GM12878 (cell line): ENCODE results near the gene BEGAIN.

ENCODE experiments used
- CBX5 ChIP-seq: sonication (generic); IDR thresholded peaks from 2 replicates; pipeline ENCODE4 v1.6.1; 2016; ENCODE audit warnings: low read depth, moderate library complexity, mild to moderate bottlenecking, inconsistent platforms
- EZH2 ChIP-seq: IDR thresholded peaks from 2 replicates; pipeline ENCODE4 v1.6.1; 2012; ENCODE audit warnings: low read depth, mild to moderate bottlenecking, control low read depth, inconsistent platforms, low read length, borderline replicate concordance; ENCODE audit not compliant: control insufficient read depth
- NR2C1 ChIP-seq: fragments of 450-650 bp; IDR thresholded peaks from 2 replicates; pipeline ENCODE4 v1.6.1; 2017; ENCODE audit warnings: antibody characterized with exemption, mild to moderate bottlenecking, moderate library complexity
- POLR2A ChIP-seq: IDR thresholded peaks from 2 replicates; pipeline ENCODE4 v1.6.1; 2011; ENCODE audit warnings: low read depth, mild to moderate bottlenecking, low read length
- SMC3 ChIP-seq: IDR thresholded peaks from 2 replicates; pipeline ENCODE4 v1.6.1; 2011; ENCODE audit warnings: low read length, improper control_type of control experiment, borderline replicate concordance
- YY1 ChIP-seq: IDR thresholded peaks from 2 replicates; pipeline ENCODE4 v1.6.1; 2011; ENCODE audit warnings: low read depth, mild to moderate bottlenecking, low read length
- TF ChIP-seq, protein P1 (sequence below), 3 experiments: IDR thresholded peaks in 2 of 3; conservative IDR thresholded peaks in 1 of 3; 2 replicates each; pipeline ENCODE4 v1.5.1; 2011; ENCODE audit warnings: low read depth in 3 of 3, low read length in 3 of 3, mild to moderate bottlenecking in 3 of 3, control low read depth in 2 of 3, moderate library complexity in 2 of 3, inconsistent platforms in 1 of 3, mixed read lengths in 1 of 3; ENCODE audit not compliant: control insufficient read depth in 2 of 3, insufficient read depth in 1 of 3; ENCODE audit errors: extremely low read depth in 1 of 3

DNA sequence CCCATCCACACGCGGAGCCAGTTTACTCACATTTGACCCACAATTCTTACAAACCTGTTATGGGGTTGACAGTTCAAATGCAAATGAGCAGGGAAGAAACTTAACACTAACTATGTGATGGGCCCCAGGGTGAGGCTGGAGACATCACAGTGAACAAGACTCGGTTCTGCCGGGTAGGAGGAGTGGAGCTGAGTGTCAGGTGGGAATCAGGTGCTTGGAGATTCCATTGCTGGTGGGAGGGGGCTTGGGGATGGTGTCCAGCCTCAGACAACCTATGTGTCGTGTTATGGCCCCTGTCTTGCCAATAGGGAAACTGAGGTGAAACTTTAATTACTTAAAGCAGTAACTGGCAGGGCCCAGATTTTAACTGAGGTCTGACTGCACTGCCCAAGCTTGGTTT lies 41.9 kb downstream of the BEGAIN start:
- TF ChIP-seq CBX5: no peak
- TF ChIP-seq, protein P1, sequence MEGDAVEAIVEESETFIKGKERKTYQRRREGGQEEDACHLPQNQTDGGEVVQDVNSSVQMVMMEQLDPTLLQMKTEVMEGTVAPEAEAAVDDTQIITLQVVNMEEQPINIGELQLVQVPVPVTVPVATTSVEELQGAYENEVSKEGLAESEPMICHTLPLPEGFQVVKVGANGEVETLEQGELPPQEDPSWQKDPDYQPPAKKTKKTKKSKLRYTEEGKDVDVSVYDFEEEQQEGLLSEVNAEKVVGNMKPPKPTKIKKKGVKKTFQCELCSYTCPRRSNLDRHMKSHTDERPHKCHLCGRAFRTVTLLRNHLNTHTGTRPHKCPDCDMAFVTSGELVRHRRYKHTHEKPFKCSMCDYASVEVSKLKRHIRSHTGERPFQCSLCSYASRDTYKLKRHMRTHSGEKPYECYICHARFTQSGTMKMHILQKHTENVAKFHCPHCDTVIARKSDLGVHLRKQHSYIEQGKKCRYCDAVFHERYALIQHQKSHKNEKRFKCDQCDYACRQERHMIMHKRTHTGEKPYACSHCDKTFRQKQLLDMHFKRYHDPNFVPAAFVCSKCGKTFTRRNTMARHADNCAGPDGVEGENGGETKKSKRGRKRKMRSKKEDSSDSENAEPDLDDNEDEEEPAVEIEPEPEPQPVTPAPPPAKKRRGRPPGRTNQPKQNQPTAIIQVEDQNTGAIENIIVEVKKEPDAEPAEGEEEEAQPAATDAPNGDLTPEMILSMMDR (IDR thresholded peaks at IDR 0.05 in 2 of 3, conservative IDR thresholded peaks at IDR 0.05 in 1 of 3; ENCODE audit: control insufficient read depth in 2 of 3, extremely low read depth in 1 of 3, insufficient read depth in 1 of 3, low read depth in 3 of 3, low read length in 3 of 3): no peak
- no peak for TF ChIP-seq NR2C1
- TF ChIP-seq EZH2: no peak
- no peak for TF ChIP-seq YY1
- TF ChIP-seq POLR2A: no peak
- TF ChIP-seq SMC3: no peak
